ENCODE measurements around the gene PTPRD.

The PTPRD gene

DNA sequence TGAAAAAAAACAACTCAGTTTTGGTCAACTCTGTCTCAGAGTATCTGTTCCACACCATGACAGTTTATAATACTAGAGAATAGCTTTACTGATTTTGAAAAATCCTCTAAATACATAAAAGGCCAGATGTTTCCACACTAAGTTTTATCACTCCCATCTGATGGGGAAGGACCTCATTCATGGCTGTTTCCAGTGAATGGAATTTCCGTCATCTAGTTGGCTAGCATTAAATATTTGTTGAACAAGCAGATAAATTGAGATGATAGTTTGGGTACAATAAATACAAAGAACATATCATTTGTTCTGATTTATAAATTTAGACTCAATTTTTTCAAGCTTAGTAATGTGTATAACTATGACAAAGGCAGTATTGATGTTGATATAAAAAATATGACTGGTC, 408.5 kb downstream of the PTPRD start:
- in situ Hi-C loops (cut with MboI; ENCODE audit: low sequenced_read_pairs), result no loop called here

DNA sequence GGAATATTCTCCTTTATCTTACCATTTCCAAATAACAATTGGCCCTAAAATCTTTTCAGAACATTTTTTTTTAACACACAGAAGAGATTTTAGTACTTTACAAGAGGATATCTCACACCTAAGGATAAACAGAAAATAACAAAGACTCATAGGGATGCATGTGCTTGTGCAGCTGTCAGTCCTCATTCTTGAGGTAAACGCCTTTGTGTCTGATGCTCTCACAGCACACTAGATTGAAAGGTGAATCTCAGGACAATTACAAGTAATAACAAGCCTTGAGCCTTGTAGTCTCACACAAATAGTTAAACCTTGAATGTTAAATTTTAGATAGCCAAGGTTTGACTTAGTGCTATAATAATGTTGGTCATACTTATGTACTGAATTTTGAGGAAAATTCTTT, 439.2 kb downstream of the PTPRD start:
- in situ Hi-C loops (cut with MboI; ENCODE audit: low sequenced_read_pairs), result no loop called here

DNA sequence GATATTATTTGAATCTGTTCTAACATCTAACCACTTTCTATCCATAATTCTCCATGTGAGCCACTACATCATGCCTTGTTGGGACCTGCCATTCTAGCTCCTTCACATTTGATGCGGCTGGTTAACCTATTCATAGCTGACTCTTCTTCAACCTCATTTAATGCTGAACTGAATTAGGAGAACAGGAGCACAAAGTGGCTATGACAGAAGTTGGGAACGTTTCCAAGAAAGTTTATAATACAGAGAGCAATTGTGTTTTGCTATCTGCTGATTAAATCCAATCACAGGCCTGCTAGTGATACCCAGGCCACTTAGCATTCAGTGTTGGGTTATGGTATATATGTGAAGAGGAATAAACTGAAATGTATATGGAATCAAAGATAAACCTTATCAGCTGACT, 440.3 kb downstream of the PTPRD start:
- in situ Hi-C loops (cut with MboI; ENCODE audit: low sequenced_read_pairs), result no loop called here

DNA sequence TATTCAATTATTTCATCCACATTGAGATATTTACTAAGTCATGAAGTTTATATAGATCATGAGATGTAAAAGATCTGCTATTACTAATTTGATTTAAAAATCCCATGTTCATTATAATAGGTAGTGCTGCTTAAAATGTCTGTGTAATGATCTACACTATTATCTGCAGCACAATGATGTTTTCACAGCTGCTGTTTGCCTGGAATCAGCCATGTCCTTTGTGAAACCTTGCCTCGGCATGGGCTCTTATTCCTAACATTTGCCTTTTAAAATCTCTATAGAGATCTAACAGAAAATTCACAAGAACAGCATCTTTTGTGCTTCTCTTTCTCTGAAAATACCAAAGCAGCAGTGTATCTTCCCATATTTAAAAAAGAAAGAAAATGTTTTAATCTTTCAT, 444.6 kb downstream of the PTPRD start:
- in situ Hi-C loops (cut with MboI; ENCODE audit: low sequenced_read_pairs), result no loop called here

DNA sequence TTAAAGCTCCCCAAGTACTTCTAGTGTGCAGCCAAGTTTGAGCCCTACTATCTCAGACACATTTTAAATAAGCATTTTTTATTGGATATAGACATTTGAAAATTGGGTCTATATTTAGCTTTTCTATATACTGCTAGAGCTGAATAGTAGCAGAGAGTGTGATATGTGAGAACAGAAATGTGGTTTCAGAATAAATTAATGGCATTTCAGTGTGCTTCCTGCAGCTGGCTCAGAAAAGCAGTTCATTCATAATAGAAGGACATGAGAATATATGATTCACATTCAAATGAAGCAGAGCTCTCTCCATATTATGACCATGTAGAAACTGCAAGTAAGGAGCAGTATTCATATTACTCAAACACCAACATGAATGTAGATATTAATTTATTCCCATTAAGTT, 464.0 kb downstream of the PTPRD start:
- in situ Hi-C loops (cut with MboI; ENCODE audit: low sequenced_read_pairs), result no loop called here

DNA sequence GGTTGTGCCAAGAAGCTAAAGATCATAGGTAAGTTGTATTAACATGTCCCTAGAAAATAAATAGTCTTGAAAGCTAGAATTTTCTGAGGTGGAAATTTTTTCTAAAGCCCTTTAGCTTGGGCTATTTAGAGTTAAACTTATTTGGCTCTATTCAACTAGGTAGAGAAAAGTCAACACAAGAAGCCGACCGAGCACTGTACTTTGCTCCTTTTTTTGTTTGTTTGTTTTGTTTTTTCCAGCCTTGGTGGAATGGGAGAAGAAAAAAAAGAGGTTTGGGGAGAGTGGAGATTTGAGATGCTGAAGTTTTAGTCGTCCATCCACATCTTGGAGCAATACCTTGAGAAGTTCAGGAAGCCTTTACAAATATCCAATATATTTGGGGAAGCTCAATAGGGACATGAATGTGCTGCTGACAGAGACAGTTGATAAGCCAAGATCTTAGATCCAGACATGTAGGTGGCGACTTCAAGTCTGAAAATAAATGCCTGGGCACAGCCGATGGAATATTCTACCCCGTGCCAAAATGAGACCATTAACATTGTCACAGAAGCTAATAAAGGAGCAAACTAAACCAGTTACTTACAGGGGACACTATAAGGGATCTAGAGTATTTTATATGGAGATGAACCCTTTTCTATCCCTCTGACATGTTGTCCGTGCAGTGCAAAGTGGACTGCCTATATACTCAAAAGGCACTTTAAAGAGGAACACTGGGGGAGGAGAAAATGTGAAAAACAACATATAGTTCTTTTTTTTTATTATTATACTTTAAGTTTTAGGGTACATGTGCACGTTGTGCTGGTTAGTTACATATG, 466.1 kb downstream of the PTPRD start:
- in situ Hi-C loops (cut with MboI; ENCODE audit: low sequenced_read_pairs), result no loop called here

DNA sequence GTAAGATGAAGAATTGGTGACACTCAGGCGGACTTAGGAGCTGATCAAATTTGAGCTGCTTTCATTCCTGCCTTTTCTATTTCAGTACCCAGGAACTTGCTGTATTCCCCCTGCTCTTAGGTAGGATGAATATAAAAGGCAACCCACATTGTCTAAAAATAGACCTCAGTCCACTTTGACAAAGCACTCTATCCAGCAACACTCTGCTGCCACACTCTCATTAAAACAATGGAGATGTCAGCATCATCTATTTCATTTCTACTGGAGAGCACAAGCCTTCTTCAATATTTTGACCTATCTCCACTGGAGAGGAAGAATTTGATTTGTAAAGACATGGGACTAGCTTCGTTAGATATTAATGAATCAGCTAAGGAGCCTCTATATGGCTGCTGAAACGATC, 468.4 kb downstream of the PTPRD start:
- in situ Hi-C loops (cut with MboI; ENCODE audit: low sequenced_read_pairs), result no loop called here

DNA sequence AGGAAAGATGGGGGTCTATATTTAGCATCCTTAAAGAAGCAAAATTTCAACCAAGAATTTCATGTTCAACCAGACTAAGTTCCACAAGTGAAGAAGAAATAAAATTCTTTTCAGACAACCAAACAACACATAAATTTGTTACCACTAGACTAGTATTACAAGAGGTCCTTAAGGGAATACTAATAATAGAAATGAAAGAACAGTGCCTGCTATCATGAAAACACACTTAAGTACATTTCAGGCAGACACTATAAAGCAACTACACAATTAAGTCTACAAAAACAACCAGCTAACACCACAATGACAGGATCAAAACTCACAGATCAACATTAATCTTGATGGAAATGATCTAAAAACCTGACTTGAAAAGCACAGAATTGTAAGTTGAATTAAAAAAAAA, 477.2 kb downstream of the PTPRD start:
- in situ Hi-C loops (cut with MboI; ENCODE audit: low sequenced_read_pairs), result no loop called here

DNA sequence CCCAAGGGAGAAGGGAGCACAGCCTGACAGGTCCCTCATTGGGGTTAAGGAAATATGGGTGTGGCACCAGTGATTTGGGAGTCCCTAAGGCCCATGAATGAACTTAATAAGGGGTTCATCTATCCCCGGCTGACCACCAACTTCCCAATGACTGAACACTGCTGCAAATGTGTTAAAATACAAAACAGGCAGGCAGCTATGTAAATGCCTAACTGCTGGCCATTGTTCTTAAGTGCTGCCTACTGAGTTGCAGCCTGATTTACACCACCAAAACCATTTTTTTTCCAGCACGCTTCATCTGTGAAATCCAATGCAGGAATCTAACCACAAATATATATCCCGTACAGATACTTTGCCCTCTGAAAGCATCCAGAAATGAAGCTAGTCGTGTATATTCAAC, 478.5 kb downstream of the PTPRD start:
- in situ Hi-C loops (cut with MboI; ENCODE audit: low sequenced_read_pairs), result no loop called here

DNA sequence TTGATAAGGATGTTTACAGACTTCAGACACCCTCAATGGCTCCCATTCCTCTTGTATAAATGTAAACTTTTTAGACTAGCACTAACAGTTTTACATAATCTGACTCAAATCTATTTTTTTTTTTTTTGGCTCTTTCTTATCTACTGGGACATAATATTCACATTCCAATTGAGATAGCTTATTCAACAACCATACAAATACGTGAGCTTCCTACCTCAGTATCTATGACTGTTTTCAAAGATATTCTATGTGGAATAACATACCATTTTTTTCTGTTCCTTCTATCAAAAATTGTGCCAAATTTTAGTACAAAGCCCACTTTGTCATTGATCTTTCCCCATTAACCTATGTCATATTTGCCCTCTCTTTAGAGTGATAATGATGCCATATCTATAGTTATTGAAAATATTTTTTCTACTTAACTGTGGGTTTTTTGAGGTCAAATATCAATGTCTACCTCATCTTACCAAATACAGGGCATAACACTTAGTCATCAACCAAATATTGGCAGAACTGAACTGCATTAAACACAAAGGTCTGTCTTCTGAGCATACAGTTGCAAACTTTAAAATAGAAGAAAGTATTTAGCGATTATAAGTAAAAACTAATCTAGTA, 482.6 kb downstream of the PTPRD start:
- in situ Hi-C loops (cut with MboI; ENCODE audit: low sequenced_read_pairs), result no loop called here

DNA sequence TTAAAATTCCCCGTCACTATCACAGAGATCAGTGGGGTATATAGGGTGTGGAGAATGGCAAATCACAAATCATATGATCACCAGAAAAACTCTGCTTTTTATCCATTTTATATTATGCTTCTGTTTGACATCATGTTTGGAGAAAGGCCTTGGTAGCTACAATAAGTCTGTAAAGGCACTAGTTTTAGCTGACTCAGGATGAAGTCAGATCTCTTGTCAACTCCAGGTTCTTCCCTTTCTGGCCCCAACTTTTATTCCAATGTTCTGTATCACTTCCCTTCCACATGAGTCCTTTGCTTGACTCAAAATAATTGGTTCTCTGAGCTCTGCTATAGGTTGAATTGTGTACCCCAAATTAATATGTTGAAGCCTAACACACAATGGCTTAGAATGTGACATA, 484.9 kb downstream of the PTPRD start:
- in situ Hi-C loops (cut with MboI; ENCODE audit: low sequenced_read_pairs), result no loop called here

DNA sequence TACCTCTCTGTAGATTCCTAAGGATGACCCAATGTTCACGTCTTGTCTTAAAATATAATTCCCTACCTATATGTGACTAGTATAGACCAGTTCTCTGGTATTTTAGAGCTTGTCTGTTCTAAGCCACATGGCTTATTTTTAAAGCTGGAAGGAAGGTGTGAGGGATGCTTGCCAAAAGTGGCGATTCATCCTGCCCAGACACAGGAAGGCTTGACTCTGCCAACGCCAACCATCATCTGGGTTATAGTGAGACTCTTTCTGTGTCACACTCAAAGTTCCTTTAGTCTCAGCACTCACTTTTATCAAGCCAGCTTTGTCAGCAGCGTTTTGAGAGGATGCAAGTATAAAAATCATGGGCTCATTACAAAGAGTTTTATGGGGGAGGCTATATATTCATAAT, 500.0 kb downstream of the PTPRD start:
- in situ Hi-C loops (cut with MboI; ENCODE audit: low sequenced_read_pairs), result no loop called here

DNA sequence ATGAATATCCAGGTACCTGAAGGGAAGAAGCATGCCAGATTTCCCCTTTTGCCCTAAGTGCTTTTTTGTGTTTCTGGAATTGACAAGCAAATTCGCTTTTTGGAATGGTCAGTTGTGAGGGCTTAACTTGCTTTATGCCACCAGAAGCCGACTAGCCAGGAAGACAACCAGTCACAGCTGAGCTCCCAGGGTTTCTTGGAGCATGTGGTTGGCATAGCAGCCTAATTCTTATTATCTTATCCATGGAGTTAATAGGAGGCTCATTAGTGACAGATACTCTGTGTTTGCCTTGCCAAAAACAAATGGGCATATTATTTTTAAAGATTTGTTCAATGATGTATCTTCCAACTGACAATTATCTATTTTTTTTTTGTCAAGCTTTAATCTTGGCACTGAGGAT, 500.7 kb downstream of the PTPRD start:
- in situ Hi-C loops (cut with MboI; ENCODE audit: low sequenced_read_pairs), result no loop called here

DNA sequence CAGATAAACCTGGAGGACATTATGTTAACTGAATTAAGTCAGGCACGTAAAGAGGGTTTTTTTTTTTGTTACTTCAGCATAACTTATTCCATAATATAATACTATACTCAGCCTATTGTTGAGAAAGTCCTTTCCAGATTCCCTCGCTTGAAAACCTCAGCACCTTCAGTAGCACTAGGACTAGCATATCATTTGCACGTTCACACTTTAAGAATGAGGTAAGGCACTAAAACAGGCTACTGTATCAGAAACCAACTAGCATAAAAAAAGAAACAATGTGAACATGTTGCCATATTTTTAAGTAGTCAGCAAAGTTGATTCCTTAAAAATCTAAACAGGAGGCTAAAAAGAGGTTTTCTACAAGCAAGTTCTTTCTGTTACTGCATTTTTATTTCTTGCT, 504.0 kb downstream of the PTPRD start:
- in situ Hi-C loops (cut with MboI; ENCODE audit: low sequenced_read_pairs), result no loop called here

DNA sequence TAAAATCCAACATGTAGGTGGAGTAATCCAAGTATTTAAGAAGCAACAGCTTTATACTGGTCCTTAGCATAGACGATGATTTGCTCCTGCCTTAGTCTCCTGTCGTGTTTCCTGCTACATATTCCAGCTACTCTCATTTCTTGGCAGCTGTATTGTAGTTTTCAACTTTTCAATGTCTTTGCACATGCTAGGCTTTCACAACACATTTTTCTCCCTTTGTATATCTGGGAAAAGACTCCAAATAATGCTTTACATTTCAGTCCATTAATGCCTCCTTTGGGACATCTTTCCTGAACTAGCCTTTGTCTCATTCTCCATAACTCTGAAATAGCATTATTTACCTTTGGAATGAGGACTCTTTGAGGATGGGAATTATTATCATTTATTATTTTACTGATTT, 508.0 kb downstream of the PTPRD start:
- in situ Hi-C loops (cut with MboI; ENCODE audit: low sequenced_read_pairs), result no loop called here

DNA sequence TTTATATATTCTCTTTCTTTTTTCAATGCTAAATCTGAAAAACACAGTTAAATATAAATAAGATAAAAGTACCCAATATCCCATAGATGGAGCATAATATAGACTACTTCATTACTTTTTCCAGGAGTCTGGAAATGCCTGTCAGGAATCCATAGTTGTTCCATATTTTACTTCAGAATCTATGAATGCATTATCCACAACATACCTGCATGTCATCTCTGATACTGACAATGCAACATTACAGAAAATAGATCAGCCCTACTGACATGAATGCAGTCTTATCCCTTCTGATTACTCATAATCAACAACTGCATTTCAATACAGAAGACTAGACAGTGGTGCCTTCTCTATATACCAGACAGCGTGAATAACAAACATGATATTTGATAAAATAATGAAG, 517.6 kb downstream of the PTPRD start:
- in situ Hi-C loops (cut with MboI; ENCODE audit: low sequenced_read_pairs), result no loop called here

DNA sequence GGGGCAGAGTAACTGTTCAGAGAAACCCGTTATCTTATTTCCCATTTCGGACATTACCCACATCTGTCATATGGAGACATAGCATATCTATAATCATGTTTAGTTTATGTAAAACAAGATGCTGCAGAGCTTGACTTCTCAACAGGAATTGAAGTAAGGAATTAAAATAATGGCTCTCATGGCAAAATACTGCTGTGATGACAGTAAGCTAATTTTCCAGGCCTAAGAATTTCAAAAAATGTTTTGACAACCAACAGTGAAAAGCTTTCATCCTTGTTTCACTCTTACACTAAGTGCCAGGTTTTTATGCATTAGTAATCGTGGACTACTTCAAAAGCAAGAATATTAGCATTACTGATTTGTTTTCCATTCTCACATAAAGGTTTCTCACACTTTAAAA, 518.2 kb downstream of the PTPRD start:
- in situ Hi-C loops (cut with MboI; ENCODE audit: low sequenced_read_pairs), result no loop called here

DNA sequence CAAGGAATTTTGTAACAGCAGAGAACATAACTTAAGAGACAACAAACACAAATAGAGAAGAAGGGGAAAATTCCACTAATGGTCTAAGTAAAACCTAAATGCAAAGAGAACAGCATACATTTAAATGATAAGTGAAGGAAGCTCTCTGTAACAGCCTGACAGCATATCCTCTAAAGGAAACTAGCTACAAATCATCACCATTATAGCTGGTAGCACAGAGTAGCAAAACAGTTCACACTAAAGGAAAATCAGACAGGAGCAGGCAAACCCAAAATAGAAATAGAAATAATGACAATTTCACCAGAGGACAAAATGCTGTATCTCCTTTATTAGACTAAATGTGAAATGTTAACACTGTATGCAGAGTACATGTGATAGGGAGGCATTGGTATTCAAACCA, 532.8 kb downstream of the PTPRD start:
- in situ Hi-C loops (cut with MboI; ENCODE audit: low sequenced_read_pairs), result no loop called here

DNA sequence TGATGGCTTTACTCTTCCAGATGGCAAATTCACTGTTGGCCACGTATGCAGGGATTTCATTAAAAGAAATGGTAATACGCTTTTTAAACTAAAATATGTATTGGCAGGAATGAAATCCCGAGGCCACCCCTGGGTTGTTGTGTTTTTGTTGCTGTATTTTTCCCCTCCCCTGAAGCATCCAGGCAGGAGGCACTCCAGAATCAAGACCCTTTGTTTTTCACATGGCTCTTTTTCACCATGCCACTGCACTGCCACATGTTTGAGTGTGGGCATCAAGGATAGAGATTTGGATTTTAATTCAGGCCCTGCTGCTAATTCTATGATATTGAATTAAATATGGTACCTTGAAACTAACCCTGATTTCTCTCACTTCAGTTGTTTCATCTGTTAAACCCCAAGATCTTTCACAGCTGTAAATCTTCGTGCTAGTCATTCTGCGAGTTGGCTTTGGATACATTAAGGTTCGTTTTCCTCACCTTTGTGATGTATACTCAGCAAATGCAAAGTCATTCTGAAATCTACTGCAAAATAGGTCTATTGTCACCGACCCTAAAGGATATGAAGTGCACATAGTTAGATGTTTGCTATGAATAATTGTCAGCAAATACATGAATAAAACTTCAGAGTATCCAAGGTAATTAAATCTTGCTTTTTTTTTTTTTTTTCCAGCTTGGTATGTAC, 533.4 kb downstream of the PTPRD start:
- in situ Hi-C loops (cut with MboI; ENCODE audit: low sequenced_read_pairs), result no loop called here

DNA sequence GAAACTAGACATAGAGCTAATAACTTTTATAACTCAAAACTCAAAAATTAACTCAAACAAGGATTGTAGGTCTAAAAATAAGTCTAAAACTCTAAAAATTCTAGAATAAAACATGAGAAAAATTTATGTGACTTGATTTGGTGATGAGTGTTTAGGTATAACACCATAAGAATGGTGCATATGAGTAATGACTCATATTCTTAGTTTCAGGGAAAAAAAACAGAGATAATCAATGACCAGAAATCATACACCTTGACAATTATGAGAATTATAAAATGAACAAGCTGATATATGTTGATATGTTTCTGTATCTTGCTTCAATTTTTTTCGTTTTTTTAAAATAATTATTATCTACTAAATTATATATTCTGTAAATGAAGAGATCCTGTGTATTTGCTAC, 541.2 kb downstream of the PTPRD start:
- in situ Hi-C loops (cut with MboI; ENCODE audit: low sequenced_read_pairs), result no loop called here

DNA sequence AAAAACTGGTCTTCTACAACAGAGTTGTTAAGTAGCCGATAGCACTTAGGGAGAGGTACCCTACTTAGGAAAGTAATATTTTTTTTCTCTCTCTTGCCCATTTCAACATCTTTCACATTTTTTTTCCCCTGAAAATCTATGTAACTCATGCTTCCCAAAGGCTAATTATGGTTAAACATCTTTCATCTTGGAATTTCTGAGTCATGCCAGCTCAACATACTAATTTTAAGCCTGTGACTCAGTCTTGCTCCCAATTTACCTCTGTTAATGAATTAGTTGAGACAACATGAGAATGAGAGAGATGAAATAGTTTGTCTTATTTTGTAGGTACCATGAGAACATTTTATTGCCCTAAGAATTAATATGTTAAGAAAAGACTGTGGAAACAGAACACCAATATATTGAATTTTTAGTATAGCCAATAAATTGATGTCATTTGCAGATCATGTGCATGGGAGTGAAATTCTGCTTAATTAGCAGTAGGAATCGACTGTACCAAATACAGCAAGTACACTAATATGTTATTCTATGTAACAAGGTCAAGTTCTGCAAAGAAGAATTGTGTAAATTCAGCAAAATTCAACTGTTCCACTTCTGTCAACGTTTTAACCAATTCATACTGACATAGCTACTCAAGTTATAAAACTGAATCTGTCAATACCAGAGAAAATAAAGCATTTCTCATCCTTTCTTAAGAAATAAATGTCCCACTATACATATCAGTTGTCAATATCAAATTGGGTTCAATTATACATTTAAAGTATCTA, 550.0 kb downstream of the PTPRD start:
- in situ Hi-C loops (cut with MboI; ENCODE audit: low sequenced_read_pairs), result no loop called here

DNA sequence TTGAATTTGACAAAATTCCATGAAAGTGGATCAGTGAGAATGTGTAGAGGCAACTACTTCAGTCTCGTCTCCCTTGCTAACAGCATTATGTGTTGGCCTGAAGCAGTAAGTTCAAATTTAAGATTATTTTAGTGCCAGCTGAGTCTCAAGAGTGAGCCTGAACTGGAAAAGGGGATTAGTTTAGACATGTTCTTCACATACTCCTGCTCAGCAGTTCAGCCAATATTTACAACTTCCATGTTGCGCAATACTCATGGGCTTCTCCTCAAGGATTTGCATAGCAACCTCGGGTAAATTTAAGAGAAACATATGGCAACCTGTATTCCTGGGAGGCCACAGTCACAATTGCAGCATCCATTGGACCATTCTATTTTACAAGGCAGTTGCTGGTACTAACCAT, 553.8 kb downstream of the PTPRD start:
- in situ Hi-C loops (cut with MboI; ENCODE audit: low sequenced_read_pairs), result no loop called here

All from HL-60/S4 treated with phorbol 12-myristate 13-acetate at 8.2 ng/mL for 4 days and 3 days (cell line).